Stimulated activated CD8-positive, alpha-beta memory T cell treated with anti-CD3 and anti-CD28 coated beads, Interleukin-2, amount 100 ng/mL, for 48 hours (primary cell): ENCODE data around the gene VRK3.
A peak's percentile ranks its signal among the peaks of the same experiment; 100 is the strongest.

Source experiments
- DNase-seq, 2 donors: peaks; one replicate each; pipeline ENCODE4 v3.0.0-alpha.2; 2020; ENCODE audit warnings: low read depth in 2 of 2

The VRK3 gene

GRCh38 chr19:49929611-49930482, 95.3 kb downstream of the VRK3 start:
- DNase-seq, result peak; percentile 77 to 88

- DNase-seq, result peak; percentile 92 to 95
These were observed 96.0 kb downstream of the VRK3 start, which contains the start of the genes ATF5 and NUP62 for GRCh38 chr19:49929121-49929610. ATF5 (plus strand) TSS chr19:49929205; CDS start chr19:49930851, 1,646 bp downstream. NUP62 (minus strand) TSS chr19:49929504; CDS start chr19:49909807, 19,697 bp downstream.

- DNase-seq, result no peak
These were observed 97.5 kb downstream of the VRK3 start for GRCh38 chr19:49927526-49928264.

GRCh38 chr19:49926515-49926914, 98.7 kb downstream of the VRK3 start:
- no peak for DNase-seq
